ENCODE measurements around the gene RIPOR3.

DNA sequence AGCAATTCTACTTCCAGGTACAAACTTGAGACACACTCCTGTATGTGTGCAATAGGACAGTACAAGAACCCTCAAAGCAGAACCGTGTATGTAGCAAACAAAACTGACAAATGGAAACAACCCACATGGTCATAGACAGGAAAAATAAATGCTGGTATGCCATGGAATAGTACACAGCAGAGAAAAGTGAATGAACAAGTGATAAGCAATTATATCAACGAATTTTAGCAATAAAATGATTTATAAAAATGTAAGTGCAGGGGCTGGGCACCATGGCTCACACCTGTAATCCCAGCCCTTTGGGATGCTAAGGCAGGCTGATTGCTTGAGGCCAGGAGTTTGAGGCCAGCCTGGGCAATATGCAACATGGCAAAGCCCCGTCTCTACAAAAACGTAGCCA lies 9.3 kb downstream of the RIPOR3 start:
- TF ChIP-seq, protein P1, sequence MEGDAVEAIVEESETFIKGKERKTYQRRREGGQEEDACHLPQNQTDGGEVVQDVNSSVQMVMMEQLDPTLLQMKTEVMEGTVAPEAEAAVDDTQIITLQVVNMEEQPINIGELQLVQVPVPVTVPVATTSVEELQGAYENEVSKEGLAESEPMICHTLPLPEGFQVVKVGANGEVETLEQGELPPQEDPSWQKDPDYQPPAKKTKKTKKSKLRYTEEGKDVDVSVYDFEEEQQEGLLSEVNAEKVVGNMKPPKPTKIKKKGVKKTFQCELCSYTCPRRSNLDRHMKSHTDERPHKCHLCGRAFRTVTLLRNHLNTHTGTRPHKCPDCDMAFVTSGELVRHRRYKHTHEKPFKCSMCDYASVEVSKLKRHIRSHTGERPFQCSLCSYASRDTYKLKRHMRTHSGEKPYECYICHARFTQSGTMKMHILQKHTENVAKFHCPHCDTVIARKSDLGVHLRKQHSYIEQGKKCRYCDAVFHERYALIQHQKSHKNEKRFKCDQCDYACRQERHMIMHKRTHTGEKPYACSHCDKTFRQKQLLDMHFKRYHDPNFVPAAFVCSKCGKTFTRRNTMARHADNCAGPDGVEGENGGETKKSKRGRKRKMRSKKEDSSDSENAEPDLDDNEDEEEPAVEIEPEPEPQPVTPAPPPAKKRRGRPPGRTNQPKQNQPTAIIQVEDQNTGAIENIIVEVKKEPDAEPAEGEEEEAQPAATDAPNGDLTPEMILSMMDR (IDR thresholded peaks at IDR 0.05), result no peak
- TF ChIP-seq POLR2A (IDR thresholded peaks at IDR 0.05), result no peak

Measured in lower leg skin (tissue), 3 donors.